Ascending aorta (tissue), 2 donors: ENCODE measurements around the gene RHBDF1. TPM values are rescaled to one million over a fixed set of nuclear protein-coding genes. Genes with fewer than 3 reads are reported as not detected.
"Not testable (repeated sequence)": the region's sequence is repeated elsewhere in the genome, so short reads cannot be mapped to it uniquely, and the experiment has no call there.

Experiments
- DNase-seq, 2 donors: peaks; one replicate each; pipeline ENCODE4 v3.0.0-alpha.2; 2019; ENCODE audit warnings: low spot score in 2 of 2
- H3K27ac ChIP-seq, 2 donors: fragments of 200-600 bp; sonication (generic); one replicate each; pipeline ENCODE4 v1.5.1; 2016 to 2017; ENCODE audit warnings: mild to moderate bottlenecking in 1 of 2
- H3K27me3 ChIP-seq: fragments of 200-600 bp; sonication (generic); one replicate; pipeline ENCODE4 v1.5.1; 2017
- H3K36me3 ChIP-seq, 2 donors: fragments of 200-600 bp; sonication (generic); one replicate each; pipeline ENCODE4 v1.5.1; 2016
- H3K4me1 ChIP-seq, 2 donors: fragments of 200-600 bp; sonication (generic); one replicate each; pipeline ENCODE4 v1.5.1; 2016 to 2017; ENCODE audit warnings: mild to moderate bottlenecking in 1 of 2
- H3K4me3 ChIP-seq, 2 donors: fragments of 200-600 bp; sonication (generic); one replicate each; pipeline ENCODE4 v1.5.1; 2016 to 2017; ENCODE audit warnings: mild to moderate bottlenecking in 1 of 2
- H3K9me3 ChIP-seq, 2 donors: fragments of 200-600 bp; sonication (generic); one replicate each; pipeline ENCODE4 v1.5.1; 2016
- CTCF ChIP-seq, 3 experiments: fragments of 200-600 bp in 2 of 3; fragments of 450-650 bp in 1 of 3; sonication (generic) in 2 of 3; IDR thresholded peaks; one replicate each; pipeline ENCODE4 v1.5.1; 2016 to 2019; ENCODE audit warnings: antibody characterized with exemption in 3 of 3, mild to moderate bottlenecking in 1 of 3, moderate library complexity in 1 of 3
- intact Hi-C: fragments of 100-400 bp; cut with DNase I; formaldehyde crosslinking; loops from one replicate; pipeline ENCODE4 v1.15.1; 2023
- total RNA-seq: library from RNA; depleted of rRNA; stranded (reverse); fragments of >200 nt; gene quantifications from one replicate; pipeline ENCODE4 v1.1.0, GENCODE V29; 2016

The RHBDF1 gene
- total RNA-seq, 1 donor from 2014 or later, result 146 TPM

- no peaks in the 10 kb centered on the region for H3K27me3 ChIP-seq
- no peaks in the 10 kb centered on the region for H3K4me1 ChIP-seq
- no peak for TF ChIP-seq CTCF (IDR thresholded peaks at IDR 0.05)
- H3K36me3 ChIP-seq, result peaks cover 0 to 11% of the 10 kb centered on the region in 2 donors
- H3K27ac ChIP-seq, result no peak overlapping the region
- no peaks in the 10 kb centered on the region for H3K9me3 ChIP-seq
- DNase-seq, result peak in 1 of 2 donors; percentile 61
- H3K4me3 ChIP-seq, result no peak overlapping the region
- intact Hi-C loops, result no loop called here
These were observed 33.2 kb downstream of the RHBDF1 start for GRCh38 chr16:38941-39892.

GRCh38 chr16:38206-38605 is 34.2 kb downstream of the RHBDF1 start:
- H3K4me3 ChIP-seq, H3K4me1 ChIP-seq, H3K27ac ChIP-seq, intact Hi-C loops, H3K36me3 ChIP-seq, H3K9me3 ChIP-seq, DNase-seq, H3K27me3 ChIP-seq: not testable (repeated sequence)

GRCh38 chr16:37511-37910 is 34.9 kb downstream of the RHBDF1 start:
- H3K36me3 ChIP-seq, result peaks cover 0 to 5% of the 10 kb centered on the region in 2 donors
- H3K27ac ChIP-seq, result no peak overlapping the region
- intact Hi-C loops, result no loop called here
- H3K4me3 ChIP-seq, result no peak overlapping the region
- H3K9me3 ChIP-seq, result no peaks in the 10 kb centered on the region
- no peaks in the 10 kb centered on the region for H3K27me3 ChIP-seq
- DNase-seq, result no peak
- H3K4me1 ChIP-seq, result no peaks in the 10 kb centered on the region
- TF ChIP-seq CTCF (IDR thresholded peaks at IDR 0.05), result no peak

- Histone ChIP-seq H3K27me3 (no peaks in the 10 kb centered on the region), H3K4me1 (no peaks in the 10 kb centered on the region), H3K4me3 (no peak overlapping the region), H3K9me3 (no peaks in the 10 kb centered on the region), H3K27ac (no peak overlapping the region), H3K36me3 (peaks cover 0 to 2% of the 10 kb centered on the region in 2 donors)
- intact Hi-C loops, result no loop called here
- DNase-seq, result no peak
- TF ChIP-seq CTCF (IDR thresholded peaks at IDR 0.05), result no peak
These were observed 36.0 kb downstream of the RHBDF1 start for GRCh38 chr16:36336-36984.

- DNase-seq, result peak in 1 of 2 donors; percentile 61
- intact Hi-C loops, result no loop called here
- Histone ChIP-seq H3K36me3 (peaks cover 0 to 2% of the 10 kb centered on the region in 2 donors), H3K4me1 (no peaks in the 10 kb centered on the region), H3K9me3 (no peaks in the 10 kb centered on the region), H3K4me3 (no peak overlapping the region), H3K27ac (no peak overlapping the region), H3K27me3 (no peaks in the 10 kb centered on the region)
- TF ChIP-seq CTCF (IDR thresholded peaks at IDR 0.05), result no peak
These were observed 36.6 kb downstream of the RHBDF1 start for GRCh38 chr16:35678-36305.
